Astrocyte (in vitro differentiated cells and primary cell): ENCODE data around the gene MYPN.

Experiments used
- CTCF ChIP-seq: IDR thresholded peaks from 2 replicates; pipeline ENCODE4 v1.5.1; 2011; ENCODE audit warnings: low read depth, mild to moderate bottlenecking, inconsistent platforms, low read length, moderate library complexity; ENCODE audit not compliant: insufficient read depth
- EZH2 ChIP-seq: IDR thresholded peaks from 2 replicates; pipeline ENCODE4 v1.6.1; 2012; ENCODE audit warnings: mild to moderate bottlenecking, low read length, inconsistent platforms; ENCODE audit not compliant: insufficient read depth

- TF ChIP-seq CTCF, result no peak
- TF ChIP-seq EZH2, result no peak
Measured at GRCh38 chr10:68086011-68086410, 23.3 kb upstream of the MYPN start.
